Activated effector memory CD4-positive, alpha-beta T cell treated with anti-CD3 and anti-CD28 coated beads, Interleukin-2, amount 50 U/mL, for 16 hours (primary cell): ENCODE measurements around the gene ADAMTS5.

Experiments
- DNase-seq: peaks from one replicate; pipeline ENCODE4 v3.0.0-alpha.2; 2020

The ADAMTS5 gene

GRCh38 chr21:26946744-26947446 is 20.0 kb downstream of the ADAMTS5 start:
- DNase-seq = no peak

DNA sequence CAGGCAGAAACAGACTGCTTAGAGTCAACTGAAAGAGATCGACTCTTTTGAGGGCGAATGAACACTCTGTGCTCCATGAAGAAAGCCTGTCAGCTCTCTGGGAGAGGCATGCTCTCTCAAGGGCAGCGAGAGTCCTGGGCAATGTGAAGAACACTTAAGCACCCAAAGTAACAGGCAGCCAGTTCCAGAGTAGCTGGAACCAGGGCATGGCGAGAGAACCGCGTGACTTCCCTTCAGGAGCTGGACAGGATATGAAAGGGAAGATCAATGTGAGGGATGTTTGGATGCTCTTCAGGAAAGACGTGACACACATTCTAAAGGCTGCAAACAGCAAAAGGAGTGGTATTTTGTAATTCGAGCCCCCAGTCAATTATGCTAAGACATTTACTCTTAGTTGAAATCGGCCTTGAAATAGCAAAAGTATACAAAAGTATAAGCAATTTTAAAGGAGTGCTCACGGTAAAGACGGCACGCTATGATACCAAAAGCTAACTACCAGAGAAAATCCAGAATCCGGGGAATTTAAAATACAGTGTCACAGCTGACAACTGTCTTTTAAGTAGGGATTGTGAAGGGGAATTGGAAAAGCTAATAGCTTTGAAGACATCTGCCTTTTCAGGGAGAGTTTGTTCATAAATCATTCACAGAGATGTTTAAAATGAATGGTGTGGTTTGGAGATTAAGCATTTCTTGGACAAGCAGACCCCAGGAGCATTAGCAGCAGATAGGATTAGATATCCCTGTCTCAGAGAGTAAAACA is 20.8 kb downstream of the ADAMTS5 start:
- no peak for DNase-seq

DNA sequence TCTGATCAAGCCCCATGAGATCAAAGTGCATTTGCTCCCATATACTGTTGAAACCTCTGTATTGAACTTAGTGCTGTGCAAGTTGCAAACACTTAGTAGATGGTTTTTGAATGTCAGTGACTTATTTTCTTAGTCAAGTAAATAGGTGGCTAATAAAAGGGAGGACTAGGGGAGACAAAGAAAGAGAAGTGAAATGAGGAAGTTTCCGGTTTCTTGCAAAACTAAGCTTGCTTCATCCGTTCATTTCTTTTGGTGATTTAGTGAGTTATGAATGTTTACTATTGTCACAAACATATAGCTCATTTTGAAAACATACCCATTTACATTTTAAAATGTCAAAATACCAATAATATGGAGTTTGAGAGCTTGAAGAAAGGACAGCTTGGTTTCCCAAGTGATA is 23.0 kb downstream of the ADAMTS5 start:
- DNase-seq = no peak

DNA sequence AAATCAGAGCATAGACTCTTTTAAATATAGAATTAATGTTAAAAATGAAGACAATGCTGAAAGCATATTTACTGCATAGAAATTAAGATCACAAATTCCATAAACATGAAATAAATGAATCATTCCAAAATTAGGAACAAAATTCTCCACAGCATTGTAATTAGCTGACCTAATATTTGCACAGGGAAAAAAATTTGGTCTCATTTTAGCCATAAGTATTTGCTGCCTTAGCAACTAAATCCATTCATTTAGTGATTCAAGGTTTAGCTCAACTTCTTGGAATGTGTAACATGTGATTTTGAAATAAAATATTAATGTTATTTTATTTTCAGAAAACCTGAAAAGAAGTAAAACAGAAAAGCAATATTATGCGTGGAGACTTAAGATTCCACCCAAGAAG is 25.5 kb downstream of the ADAMTS5 start:
- no peak for DNase-seq

DNA sequence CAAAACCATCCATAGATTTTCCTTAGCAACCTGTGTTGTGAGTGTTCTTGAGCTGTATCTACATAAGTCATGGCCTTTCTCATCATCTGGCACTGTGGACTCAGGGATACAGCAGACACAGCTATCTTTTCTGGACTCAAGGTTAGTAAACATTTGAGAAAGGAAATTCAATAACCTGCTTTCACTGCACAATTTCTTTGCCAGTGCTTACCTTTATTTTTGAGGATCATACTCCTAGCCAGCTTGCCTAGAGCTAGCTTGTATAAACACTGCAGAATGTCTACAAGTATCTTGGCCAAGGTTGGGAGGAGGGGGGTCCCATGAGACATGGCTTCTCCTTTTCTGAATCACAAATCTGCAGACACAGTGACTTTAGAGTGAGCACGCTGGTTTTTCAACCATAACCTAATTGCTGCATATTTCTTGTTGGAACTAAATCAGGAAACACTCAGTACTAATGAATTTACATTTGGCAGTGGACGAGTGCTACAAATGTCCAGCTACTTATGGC is 27.2 kb downstream of the ADAMTS5 start:
- no peak for DNase-seq

GRCh38 chr21:26936641-26937040 is 30.2 kb downstream of the ADAMTS5 start:
- DNase-seq = no peak

- DNase-seq = no peak
Observed at GRCh38 chr21:26935977-26936376, 30.9 kb downstream of the ADAMTS5 start.

- DNase-seq = no peak
Observed at GRCh38 chr21:26934383-26934782, 32.5 kb downstream of the ADAMTS5 start.

DNA sequence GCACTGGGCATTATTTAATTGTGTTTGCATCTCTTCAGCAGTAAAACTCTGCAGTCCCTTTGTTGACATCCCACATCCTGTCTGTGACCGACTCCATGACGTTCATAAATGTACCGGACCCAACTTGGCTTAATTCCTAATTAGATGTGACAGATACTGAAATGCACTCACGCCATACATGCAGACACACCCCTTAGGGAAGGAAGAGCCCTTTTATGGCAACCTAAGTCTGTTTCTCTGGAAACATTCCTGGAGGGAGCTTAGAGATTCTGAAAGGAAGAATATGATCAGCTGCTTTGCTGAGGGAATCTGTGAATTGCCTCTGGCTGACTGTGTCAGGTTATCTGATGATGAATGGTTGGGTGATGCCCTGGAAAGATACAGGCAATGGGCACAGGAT is 33.4 kb downstream of the ADAMTS5 start:
- DNase-seq = no peak

DNA sequence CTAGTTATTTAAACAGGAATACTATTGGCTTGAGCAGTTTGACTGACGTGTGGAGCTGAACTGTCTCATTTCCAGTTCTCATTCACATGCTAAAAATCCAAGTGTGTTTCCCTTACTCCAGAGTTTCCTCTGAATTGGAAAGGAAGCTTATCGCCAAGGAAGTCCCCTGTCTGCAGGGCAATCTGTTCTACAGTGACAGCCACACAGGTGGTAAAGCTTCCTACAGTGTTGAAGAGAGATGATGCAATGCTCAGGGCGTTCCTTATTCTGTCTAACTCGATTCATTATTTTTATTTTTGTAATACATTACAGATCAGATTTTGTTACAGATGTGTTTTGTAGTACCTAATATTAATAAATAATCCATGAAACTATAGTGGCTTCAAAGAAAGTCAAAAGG is 41.3 kb downstream of the ADAMTS5 start:
- no peak for DNase-seq

DNA sequence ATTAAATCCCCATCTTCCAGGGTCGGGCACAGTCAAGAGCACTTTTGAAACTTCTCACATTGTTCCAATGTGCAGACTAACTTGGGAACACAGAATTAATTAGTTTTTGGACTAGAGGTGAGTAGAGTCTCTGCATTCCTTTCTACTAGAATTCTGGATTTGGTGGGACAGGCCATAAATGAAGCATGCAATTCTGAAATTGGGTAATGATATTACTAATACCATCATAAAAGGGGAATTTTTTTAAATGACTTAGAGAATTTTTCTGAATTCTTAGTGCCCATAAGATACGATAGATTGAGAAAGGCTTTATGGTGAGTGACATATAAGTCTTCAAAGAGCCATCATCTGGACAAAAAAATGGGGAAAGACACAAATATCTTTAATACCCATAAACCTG is 41.8 kb downstream of the ADAMTS5 start:
- no peak for DNase-seq

GRCh38 chr21:26923986-26924385 is 42.9 kb downstream of the ADAMTS5 start:
- DNase-seq = no peak

- no peak for DNase-seq
Observed at GRCh38 chr21:26920055-26920454, 46.8 kb downstream of the ADAMTS5 start.

GRCh38 chr21:26918323-26919079 is 48.4 kb downstream of the ADAMTS5 start:
- DNase-seq = no peak

GRCh38 chr21:26916799-26917198 is 50.1 kb downstream of the ADAMTS5 start:
- DNase-seq = no peak

DNA sequence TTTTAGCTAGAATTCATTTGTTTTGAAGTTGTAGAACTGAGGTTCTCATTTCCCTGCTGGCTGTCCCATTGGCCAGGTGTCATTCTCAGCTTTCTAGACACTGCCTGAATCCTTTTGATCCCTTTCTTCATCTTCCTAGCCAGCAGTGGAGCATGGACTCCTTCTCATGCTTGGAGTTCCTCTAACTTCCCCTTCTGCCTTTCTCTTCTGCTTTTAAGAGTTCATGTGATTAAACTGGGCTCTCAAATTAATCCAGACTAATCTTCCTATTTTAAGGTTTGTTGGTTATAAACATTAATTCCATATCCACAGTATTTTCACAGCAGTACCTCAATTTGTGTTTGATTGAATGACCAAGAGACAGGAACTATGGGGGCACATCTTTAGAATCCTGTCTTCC is 52.3 kb downstream of the ADAMTS5 start:
- no peak for DNase-seq

- DNase-seq = no peak
Observed at GRCh38 chr21:26912466-26912865, 54.4 kb downstream of the ADAMTS5 start.

- no peak for DNase-seq
Observed at GRCh38 chr21:26909972-26910371, 56.9 kb downstream of the ADAMTS5 start.

- DNase-seq = no peak
Observed at GRCh38 chr21:26900980-26901379, 65.9 kb downstream of the ADAMTS5 start.

DNA sequence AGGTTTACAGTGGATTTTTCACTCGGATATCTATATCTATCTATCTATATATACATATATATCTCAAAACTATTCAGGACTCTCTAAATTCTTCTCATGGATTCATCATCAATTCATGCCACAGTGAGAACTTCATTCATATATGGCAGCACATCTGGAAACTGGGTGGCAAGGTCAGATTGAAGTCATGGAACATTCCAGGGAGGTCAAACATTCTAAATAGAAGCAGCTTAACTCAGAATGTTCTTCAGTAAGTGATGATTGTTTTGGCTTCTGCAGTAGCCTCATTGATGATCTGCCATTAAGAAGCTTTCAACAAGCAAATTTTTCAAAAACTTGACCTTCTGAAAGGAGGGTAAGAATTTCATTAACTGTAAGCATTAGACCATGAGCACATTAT is 74.7 kb downstream of the ADAMTS5 start:
- DNase-seq = no peak

GRCh38 chr21:26888931-26889330 is 78.0 kb downstream of the ADAMTS5 start:
- DNase-seq = no peak

DNA sequence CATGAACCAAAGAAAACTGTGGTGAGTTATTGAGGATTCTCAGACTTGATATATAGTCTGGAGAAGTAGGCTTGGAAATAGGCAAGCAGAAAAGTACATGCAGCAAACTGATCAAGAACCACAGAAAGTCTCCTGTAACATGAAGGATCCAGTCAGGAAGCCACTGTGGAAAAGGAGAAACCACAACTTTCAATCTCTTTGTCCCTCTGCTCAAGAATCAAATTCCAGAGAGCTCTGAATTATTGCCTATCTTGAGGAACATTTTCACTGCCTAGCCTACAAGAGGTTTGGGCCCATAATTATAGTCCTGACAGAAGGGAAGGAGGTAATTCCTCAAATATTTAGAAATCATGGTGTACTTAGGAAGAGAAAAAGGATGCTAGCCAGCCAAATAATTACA is 78.6 kb downstream of the ADAMTS5 start:
- DNase-seq = no peak

GRCh38 chr21:26887251-26887650 is 79.6 kb downstream of the ADAMTS5 start:
- no peak for DNase-seq

DNA sequence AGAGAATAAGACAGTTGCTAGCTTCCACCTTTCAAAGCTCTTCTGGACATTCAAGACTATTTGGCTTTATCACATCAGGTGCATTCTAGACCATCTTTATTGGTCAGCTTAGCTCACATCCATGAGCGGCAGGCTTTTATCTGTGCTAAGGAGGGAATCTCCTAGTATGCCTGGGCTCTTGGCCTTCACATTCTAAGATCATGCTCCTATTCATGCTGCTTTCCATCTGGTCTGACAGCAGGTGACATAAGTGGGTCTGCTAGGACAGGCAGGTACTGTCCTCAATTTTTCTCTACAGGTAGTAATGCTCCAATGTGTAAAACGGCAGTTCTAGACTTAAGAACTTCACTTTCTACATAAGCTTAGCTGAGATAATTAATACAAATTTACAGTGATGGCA is 82.5 kb downstream of the ADAMTS5 start:
- no peak for DNase-seq
